ENCODE results near the gene IQCC. TPM values are rescaled to one million over a fixed set of nuclear protein-coding genes. Genes with fewer than 3 reads are reported as not detected.

The IQCC gene
- total RNA-seq, 1 donor from 2014 or later = 2.6 TPM

DNA sequence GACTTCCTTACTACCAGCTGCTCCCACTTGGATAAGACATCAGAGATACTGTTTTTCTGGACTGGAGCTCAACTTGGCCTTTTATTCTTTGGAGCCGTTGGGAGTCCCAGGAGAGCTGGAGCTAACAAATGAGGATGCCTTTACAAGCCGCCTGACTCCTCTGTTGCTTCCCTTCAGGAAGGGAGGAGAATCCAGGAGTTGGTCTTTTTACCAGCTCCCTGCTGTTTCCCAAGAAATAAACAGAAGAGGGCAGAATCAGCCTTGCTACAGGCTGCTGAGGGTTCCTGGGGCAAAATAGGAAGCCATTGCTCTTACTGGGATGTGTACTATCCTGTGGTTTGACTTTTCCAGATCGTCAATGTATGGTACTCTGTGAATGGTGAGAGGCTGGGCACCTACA, 18.2 kb downstream of the IQCC start:
- Histone ChIP-seq H3K27me3 (ENCODE audit: control insufficient read depth, insufficient read depth, low read length) (no peaks in the 10 kb centered on the region), H3K36me3 (ENCODE audit: control insufficient read depth, insufficient read depth, low read length) (peaks cover 25% of the 10 kb centered on the region), H3K4me3 (ENCODE audit: low read depth, low read length) (no peak overlapping the region)
- FAIRE-seq (no peak), DNase-seq (ENCODE audit: low read depth) (no peak)
- TF ChIP-seq, protein P1, sequence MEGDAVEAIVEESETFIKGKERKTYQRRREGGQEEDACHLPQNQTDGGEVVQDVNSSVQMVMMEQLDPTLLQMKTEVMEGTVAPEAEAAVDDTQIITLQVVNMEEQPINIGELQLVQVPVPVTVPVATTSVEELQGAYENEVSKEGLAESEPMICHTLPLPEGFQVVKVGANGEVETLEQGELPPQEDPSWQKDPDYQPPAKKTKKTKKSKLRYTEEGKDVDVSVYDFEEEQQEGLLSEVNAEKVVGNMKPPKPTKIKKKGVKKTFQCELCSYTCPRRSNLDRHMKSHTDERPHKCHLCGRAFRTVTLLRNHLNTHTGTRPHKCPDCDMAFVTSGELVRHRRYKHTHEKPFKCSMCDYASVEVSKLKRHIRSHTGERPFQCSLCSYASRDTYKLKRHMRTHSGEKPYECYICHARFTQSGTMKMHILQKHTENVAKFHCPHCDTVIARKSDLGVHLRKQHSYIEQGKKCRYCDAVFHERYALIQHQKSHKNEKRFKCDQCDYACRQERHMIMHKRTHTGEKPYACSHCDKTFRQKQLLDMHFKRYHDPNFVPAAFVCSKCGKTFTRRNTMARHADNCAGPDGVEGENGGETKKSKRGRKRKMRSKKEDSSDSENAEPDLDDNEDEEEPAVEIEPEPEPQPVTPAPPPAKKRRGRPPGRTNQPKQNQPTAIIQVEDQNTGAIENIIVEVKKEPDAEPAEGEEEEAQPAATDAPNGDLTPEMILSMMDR (IDR thresholded peaks at IDR 0.05; ENCODE audit: insufficient read depth, low read length, severe bottlenecking) = no peak

DNA sequence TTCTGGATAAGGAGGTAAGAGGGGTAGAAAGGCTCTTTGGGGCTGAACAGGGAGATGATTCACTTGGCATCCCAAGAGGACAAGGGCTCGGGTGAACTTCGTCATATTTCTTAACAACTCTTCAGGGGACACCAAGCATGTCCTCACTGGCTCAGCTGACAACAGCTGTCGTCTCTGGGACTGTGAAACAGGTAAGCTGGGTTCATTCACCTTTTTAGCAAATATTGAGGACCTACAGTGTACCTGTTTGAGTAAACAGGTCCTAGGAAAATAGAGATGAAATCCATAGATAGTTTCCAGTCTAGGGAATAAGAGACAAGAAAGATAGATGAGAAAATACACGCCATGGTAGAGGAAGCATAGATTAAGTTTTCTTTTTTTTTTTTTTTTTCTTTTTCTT, 18.8 kb downstream of the IQCC start:
- DNase-seq (ENCODE audit: low read depth) = no peak
- no peak for FAIRE-seq
- Histone ChIP-seq H3K4me3 (ENCODE audit: low read depth, low read length) (no peak overlapping the region), H3K36me3 (ENCODE audit: control insufficient read depth, insufficient read depth, low read length) (peaks cover 28% of the 10 kb centered on the region), H3K27me3 (ENCODE audit: control insufficient read depth, insufficient read depth, low read length) (no peaks in the 10 kb centered on the region)
- TF ChIP-seq, protein P1 (IDR thresholded peaks at IDR 0.05; ENCODE audit: insufficient read depth, low read length, severe bottlenecking) = no peak

DNA sequence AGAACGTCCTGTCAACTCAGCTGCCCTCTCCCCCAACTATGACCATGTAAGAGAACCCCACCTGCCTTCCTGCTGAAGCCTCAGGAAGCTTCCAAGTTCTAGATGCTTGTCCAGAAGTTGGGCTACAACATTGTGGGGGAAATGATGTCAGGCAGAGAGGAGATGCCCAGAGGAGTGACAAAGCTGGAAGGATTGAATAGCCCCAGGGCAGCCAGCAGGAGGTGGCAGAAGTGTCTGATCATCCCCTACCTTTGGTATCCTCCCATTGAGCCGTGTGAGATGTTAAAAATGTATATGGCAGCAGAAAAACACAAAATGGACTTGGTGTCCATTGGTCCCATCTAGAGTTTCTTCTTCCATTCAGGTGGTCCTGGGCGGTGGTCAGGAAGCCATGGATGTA, 23.3 kb downstream of the IQCC start:
- DNase-seq (ENCODE audit: low read depth) (no peak), FAIRE-seq (no peak)
- peaks cover 30% of the 10 kb centered on the region for H3K36me3 ChIP-seq (ENCODE audit: control insufficient read depth, insufficient read depth, low read length)

DNA sequence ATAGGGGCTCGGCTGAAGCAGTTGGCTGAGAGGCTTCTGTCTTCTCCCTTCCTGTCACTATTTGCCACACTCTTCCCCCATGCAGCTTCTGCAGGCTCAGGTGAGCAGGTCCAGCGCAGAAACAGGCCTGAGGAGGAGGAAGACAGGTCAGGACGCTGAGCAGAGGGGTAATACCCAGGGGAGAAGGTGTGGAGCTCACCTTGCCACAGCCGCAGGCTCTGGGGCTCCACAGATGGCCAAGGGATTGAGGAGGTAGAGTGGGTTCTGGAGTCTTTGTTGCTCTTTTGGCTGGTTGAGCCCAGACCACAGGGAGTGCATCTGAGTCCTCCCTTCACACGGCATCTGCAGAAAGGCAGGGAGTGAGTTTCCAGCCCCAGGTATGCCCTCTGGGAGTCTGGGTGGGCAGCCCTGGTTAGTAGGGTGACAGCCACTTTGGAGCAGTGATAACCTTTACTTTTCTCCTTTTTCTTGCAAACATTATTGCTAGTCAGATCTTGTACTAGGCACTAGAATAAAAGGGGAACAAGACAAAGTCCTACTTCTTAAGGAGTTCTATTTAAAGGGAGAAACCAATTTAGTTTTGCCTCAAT, 26.5 kb downstream of the IQCC start:
- no peak for FAIRE-seq
- Histone ChIP-seq H3K27me3 (ENCODE audit: control insufficient read depth, insufficient read depth, low read length) (no peaks in the 10 kb centered on the region), H3K36me3 (ENCODE audit: control insufficient read depth, insufficient read depth, low read length) (peaks cover 17% of the 10 kb centered on the region), H3K4me3 (ENCODE audit: low read depth, low read length) (no peak overlapping the region)
- TF ChIP-seq, protein P1 (IDR thresholded peaks at IDR 0.05; ENCODE audit: insufficient read depth, low read length, severe bottlenecking) = no peak
- no peak for DNase-seq (ENCODE audit: low read depth)

More for the DNA sequence above, 23.3 kb downstream of the IQCC start:
- no peaks in the 10 kb centered on the region for H3K27me3 ChIP-seq (ENCODE audit: control insufficient read depth, insufficient read depth, low read length)
- TF ChIP-seq, protein P1 (IDR thresholded peaks at IDR 0.05; ENCODE audit: insufficient read depth, low read length, severe bottlenecking) = no peak
- no peak overlapping the region for H3K4me3 ChIP-seq (ENCODE audit: low read depth, low read length)

DNA sequence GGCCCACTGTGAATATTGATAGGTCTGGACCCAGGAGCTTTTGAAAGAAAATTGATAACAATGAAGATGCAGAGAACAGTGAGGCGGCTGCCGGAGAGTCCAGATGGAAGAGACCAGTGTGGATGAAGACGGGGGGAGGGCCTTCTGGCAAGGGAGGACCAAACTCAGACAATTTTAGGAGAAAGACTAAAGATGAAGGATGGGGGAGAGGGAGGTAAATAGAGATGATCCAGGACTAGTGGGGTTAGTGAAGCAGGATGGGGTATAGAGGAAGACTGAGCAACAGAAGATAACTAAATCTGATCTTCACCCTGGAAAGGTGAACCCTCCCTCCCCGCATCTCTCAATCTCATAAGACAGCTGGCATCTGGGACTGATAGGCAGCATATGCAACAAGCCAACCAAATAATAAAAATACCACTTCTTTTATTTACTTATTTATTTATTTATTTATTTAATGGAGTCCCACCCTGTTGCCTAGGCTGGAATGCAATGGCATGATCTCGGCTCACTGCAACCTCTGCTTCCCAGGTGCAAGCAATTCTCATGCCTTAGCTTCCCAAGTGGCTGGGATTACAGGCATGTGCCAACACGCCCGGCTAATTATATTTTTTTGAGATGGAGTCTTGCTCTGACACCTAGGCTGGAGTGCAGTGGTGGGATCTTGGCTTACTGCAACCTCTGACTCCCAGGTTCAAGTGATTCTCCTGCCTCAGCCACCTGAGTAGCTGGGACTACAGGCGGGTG, 27.3 kb downstream of the IQCC start:
- FAIRE-seq (no peak), DNase-seq (ENCODE audit: low read depth) (peak; percentile 55)
- peaks cover 16% of the 10 kb centered on the region for H3K36me3 ChIP-seq (ENCODE audit: control insufficient read depth, insufficient read depth, low read length)
- H3K27me3 ChIP-seq (ENCODE audit: control insufficient read depth, insufficient read depth, low read length) = no peaks in the 10 kb centered on the region
- TF ChIP-seq, protein P1 (IDR thresholded peaks at IDR 0.05; ENCODE audit: insufficient read depth, low read length, severe bottlenecking) = no peak
- H3K4me3 ChIP-seq (ENCODE audit: low read depth, low read length) = no peak overlapping the region
